Kidney glomerular epithelial cell (primary cell): Measurements from ENCODE around the gene GPM6B.

Experiments
- DNase-seq: peaks from one replicate; lab custom pipeline; 2025; lab: John Stamatoyannopoulos, UW

GPM6B gene

GRCh38 chrX:13824746-13825145, 7.9 kb upstream of the GPM6B start:
- no peak for DNase-seq

- DNase-seq = no peak
Measured at GRCh38 chrX:13821738-13822137, 4.8 kb upstream of the GPM6B start.

DNA sequence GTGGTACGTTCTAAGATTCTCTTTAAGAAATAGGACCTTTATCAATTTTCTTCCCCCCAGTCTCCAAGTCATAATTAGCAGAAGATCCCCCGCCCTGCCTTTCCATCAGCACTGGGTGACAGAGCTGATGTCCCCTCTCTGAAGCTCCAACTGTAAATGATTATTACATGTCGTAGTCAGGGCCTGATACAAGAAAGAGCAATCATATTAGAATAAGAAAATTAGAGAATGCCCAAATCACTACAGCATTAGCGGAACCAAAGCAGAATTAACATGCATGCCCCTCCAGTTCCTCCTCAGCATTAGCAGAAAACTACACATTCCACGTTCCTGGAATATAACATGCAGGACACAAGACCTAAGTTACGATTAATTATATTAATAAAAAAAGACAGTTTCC, 717 bp downstream of the GPM6B start:
- no peak for DNase-seq

DNA sequence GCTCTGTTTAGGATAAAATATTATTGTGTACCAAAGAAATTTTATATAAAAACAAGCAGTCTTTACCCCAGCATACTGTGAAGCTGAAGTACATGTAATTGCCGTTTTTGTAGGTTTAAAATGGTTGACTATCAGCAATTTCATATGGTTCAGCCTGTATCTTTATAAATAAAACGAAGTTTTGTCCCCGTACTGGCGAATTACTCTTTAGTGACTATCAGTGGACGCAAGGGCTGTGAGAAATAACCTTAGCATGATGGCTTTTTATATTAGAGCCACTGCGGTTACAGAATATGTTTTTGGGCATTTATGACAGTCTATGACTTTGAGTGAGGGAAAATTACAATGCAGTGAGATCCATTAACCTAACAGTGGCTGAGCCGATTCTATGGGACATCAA, 1.2 kb downstream of the GPM6B start:
- no peak for DNase-seq

GRCh38 chrX:13808865-13809264, 8.0 kb downstream of the GPM6B start:
- no peak for DNase-seq

- no peak for DNase-seq
Measured at GRCh38 chrX:13808293-13808692, 8.6 kb downstream of the GPM6B start.

DNA sequence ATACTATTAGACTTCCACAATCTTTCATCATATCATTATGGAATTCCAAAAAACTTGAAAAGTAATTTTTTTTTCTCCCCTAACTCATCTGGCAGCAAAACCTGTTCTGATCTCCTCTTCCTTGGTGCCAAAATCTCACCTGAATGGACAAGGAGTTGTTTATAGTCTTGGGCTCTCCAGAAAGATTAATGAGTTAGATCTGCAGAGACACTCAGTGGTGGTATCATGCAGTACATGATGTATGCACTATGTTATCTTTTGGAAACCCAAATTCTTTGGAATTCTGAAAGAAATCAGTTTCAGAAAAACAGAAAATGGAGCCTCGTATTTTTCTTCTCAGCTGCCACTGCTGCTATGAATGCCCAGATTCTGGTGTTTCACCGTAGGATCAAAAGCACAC, 11.7 kb downstream of the GPM6B start:
- DNase-seq = no peak

GRCh38 chrX:13803116-13803515, 13.8 kb downstream of the GPM6B start:
- DNase-seq = no peak

- no peak for DNase-seq
Measured at GRCh38 chrX:13798184-13798583, 18.7 kb downstream of the GPM6B start.

- no peak for DNase-seq
Measured at GRCh38 chrX:13797512-13797911, 19.4 kb downstream of the GPM6B start.

GRCh38 chrX:13794417-13794816, 22.5 kb downstream of the GPM6B start:
- no peak for DNase-seq

- DNase-seq = no peak
Measured at GRCh38 chrX:13793897-13794296, 23.0 kb downstream of the GPM6B start.

GRCh38 chrX:13791559-13791958, 25.3 kb downstream of the GPM6B start:
- DNase-seq = no peak

- DNase-seq = no peak
Measured at GRCh38 chrX:13791145-13791544, 25.7 kb downstream of the GPM6B start.

GRCh38 chrX:13790206-13791131, 26.4 kb downstream of the GPM6B start:
- DNase-seq = no peak

DNA sequence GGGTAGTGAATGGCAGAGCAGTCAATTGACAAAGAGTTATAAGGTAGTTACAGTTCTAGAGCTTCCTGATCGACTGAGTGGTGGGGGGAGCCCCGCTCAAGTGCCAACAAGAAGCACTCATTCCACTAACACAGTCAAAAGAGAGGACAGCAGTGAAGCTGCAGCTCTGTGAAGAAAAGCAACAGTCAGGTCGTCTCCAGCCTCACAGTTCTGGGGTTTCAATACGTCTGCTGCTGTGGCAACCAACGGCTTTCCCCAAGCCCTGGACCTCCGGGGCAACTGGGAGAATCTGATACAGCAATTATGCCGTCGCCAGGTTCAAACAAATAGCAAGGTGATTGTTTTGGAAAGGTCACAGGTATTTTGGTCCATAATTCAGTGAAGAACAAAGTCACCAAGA, 30.8 kb downstream of the GPM6B start:
- no peak for DNase-seq

- no peak for DNase-seq
Measured at GRCh38 chrX:13780868-13781427, 35.9 kb downstream of the GPM6B start.

- no peak for DNase-seq
Measured at GRCh38 chrX:13778916-13779315, 38.0 kb downstream of the GPM6B start.

DNA sequence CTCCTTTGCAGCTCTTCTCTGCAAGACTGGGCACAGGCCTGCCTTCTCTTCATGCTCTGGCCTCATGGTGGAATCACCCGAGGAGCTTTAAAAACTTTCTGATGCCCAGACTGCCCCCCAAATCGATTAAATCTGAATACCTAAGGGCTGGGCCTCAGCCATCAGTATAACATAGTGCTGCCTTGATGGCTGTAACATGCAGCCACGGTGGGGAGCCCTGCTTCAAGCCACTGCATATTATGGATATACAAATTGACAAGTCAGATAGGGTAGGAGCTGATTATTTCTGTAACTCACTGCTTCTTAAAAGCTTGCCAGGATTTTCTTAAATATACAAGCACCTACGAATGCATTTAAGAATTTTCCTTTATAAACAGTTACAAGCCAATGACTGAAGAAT, 40.5 kb downstream of the GPM6B start:
- DNase-seq = no peak

- DNase-seq = no peak
Measured at GRCh38 chrX:13775837-13776236, 41.1 kb downstream of the GPM6B start.

- DNase-seq = no peak
Measured at GRCh38 chrX:13774696-13775095, 42.2 kb downstream of the GPM6B start.

DNA sequence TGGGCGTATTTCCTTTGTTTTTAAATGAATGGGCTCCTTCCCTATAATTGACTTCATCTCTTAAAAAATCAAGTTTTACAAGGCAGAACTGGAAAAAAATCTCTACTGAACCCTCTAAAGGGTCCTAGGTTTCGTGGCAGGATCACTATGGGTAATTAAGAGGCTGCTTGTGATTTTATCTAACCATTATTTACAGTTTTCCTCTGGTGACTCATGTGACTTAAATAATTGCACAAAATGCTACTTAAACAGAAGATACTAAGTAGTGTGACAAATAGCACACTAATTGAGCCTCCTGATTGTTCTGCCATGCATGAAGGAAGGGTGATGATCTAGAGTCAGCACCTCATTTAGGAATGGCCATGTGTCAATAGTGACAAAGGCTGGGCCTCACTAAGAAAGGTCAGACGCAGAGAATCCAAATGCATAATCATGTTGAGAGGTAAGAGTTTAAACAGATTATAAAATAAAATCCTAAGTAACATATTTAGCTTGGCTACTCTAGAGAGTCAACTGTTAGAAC, 46.8 kb downstream of the GPM6B start:
- DNase-seq = no peak

GRCh38 chrX:13768939-13769338, 48.0 kb downstream of the GPM6B start:
- no peak for DNase-seq
